ENCODE measurements around the gene SOX4. TPM values are rescaled to one million over a fixed set of nuclear protein-coding genes. Genes with fewer than 3 reads are reported as not detected.

The SOX4 gene
- total and polyA plus RNA-seq, 7 donors, result 0.49 to 6.9 (median 1.9) TPM

DNA sequence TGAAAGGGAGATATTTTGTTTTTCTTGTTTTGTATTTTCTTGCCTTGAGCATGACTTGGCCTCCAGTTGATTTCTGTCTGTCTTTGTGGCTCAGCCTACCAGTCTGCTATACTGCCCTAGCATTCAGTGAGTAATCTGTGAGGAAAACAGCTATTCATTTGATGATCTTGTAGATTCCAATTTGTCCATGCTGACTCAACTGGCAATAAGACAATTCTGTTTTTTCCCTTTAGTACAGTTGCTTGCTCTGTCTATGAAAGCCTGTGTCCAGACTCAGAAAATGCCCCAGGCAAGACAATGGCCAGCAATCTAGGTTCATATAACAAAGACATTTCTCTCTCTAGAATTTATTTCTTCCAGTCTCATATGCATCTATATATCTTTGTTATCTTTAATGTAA, 10.9 kb upstream of the SOX4 start:
- no peak overlapping the region for H3K4me3 ChIP-seq
- no peak for ATAC-seq

DNA sequence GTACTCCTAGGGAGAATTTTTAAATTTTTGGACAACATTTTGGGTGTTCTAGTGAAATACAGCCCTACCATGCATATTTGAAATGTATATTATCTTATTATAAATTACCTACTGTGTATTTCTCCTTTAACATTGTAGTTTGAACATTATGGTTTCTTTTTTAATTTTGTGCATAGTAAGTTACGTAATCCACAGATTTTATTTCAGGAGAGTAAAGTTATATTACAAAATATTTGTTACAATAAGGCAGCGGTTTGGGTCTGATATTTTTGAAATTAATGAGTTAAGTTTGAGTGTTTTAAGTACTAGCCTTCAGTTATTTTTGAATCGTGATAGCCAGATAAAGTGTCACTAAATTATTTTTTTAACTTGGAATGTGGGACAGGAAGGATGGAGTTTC, 7.3 kb upstream of the SOX4 start:
- Histone ChIP-seq H3K9me3 (no peaks in the 10 kb centered on the region), H3K4me3 (no peak overlapping the region), H3K36me3 (ENCODE audit: insufficient read depth in 1 of 2, low read depth in 1 of 2) (no peaks in the 10 kb centered on the region), H3K27ac (no peak overlapping the region), H3K4me1 (no peaks in the 10 kb centered on the region), H3K27me3 (ENCODE audit: insufficient read depth in 3 of 3, low read length in 2 of 3) (no peaks in the 10 kb centered on the region)
- ATAC-seq, result no peak
- 61 to 68% (median 62%) methylated on average over 3 of the region's 3 CpGs for WGBS, 3 donors
- intact Hi-C loops (cut with DNase I), result loop anchor here in 1 of 2 donors (5.0 kb wide), 2 partner anchors 144 to 239 kb away; no protein-coding TSS in a partner anchor
- DNase-seq, result no peak
- TF ChIP-seq, protein P1, sequence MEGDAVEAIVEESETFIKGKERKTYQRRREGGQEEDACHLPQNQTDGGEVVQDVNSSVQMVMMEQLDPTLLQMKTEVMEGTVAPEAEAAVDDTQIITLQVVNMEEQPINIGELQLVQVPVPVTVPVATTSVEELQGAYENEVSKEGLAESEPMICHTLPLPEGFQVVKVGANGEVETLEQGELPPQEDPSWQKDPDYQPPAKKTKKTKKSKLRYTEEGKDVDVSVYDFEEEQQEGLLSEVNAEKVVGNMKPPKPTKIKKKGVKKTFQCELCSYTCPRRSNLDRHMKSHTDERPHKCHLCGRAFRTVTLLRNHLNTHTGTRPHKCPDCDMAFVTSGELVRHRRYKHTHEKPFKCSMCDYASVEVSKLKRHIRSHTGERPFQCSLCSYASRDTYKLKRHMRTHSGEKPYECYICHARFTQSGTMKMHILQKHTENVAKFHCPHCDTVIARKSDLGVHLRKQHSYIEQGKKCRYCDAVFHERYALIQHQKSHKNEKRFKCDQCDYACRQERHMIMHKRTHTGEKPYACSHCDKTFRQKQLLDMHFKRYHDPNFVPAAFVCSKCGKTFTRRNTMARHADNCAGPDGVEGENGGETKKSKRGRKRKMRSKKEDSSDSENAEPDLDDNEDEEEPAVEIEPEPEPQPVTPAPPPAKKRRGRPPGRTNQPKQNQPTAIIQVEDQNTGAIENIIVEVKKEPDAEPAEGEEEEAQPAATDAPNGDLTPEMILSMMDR (IDR thresholded peaks at IDR 0.05), result no peak

More for the DNA sequence above, 10.9 kb upstream of the SOX4 start:
- H3K9me3 ChIP-seq, result peaks cover 5% of the 10 kb centered on the region
- DNase-seq, result no peak
- H3K27me3 ChIP-seq (ENCODE audit: insufficient read depth in 3 of 3, low read length in 2 of 3), result no peaks in the 10 kb centered on the region
- intact Hi-C loops (cut with DNase I), result no loop called here
- TF ChIP-seq, protein P1 (IDR thresholded peaks at IDR 0.05), result no peak
- H3K36me3 ChIP-seq (ENCODE audit: insufficient read depth in 1 of 2, low read depth in 1 of 2), result no peaks in the 10 kb centered on the region
- no peak overlapping the region for H3K27ac ChIP-seq
- no peaks in the 10 kb centered on the region for H3K4me1 ChIP-seq

DNA sequence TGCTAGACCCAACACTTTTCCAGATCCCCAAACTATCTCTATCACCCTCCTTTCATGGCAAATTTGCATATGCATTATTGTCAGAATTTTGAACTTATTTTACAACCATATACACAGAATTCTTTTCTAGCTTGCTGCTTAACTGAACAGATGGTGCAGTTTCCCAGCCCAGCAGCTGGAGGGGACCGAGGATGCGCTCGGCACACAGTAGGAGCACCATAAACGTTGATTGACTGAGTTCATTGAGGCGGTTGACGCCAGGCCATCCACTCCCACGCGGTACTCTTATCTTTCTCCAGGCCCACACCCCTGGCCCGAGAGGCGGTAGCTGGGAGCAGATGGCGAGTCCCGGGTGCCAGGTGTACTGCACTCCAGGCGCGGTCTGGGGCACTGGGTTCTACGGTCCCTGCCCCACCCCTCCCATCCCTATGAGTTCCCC, 6.8 kb upstream of the SOX4 start:
- peak overlapping the region; percentile 84 for H3K27ac ChIP-seq
- no peaks in the 10 kb centered on the region for H3K27me3 ChIP-seq (ENCODE audit: insufficient read depth in 3 of 3, low read length in 2 of 3)
- H3K4me3 ChIP-seq, result peak overlapping the region; percentile 83
- H3K36me3 ChIP-seq (ENCODE audit: insufficient read depth in 1 of 2, low read depth in 1 of 2), result no peaks in the 10 kb centered on the region
- WGBS, 3 donors, result 9 to 15% (median 14%) methylated on average over 15 of the region's 15 CpGs
- no peaks in the 10 kb centered on the region for H3K4me1 ChIP-seq
- intact Hi-C loops (cut with DNase I), result loop anchor here in 1 of 2 donors (5.0 kb wide), 2 partner anchors 144 to 239 kb away; no protein-coding TSS in a partner anchor
- TF ChIP-seq, protein P1 (IDR thresholded peaks at IDR 0.05), result no peak
- no peaks in the 10 kb centered on the region for H3K9me3 ChIP-seq
- ATAC-seq (no peak), DNase-seq (no peak)

DNA sequence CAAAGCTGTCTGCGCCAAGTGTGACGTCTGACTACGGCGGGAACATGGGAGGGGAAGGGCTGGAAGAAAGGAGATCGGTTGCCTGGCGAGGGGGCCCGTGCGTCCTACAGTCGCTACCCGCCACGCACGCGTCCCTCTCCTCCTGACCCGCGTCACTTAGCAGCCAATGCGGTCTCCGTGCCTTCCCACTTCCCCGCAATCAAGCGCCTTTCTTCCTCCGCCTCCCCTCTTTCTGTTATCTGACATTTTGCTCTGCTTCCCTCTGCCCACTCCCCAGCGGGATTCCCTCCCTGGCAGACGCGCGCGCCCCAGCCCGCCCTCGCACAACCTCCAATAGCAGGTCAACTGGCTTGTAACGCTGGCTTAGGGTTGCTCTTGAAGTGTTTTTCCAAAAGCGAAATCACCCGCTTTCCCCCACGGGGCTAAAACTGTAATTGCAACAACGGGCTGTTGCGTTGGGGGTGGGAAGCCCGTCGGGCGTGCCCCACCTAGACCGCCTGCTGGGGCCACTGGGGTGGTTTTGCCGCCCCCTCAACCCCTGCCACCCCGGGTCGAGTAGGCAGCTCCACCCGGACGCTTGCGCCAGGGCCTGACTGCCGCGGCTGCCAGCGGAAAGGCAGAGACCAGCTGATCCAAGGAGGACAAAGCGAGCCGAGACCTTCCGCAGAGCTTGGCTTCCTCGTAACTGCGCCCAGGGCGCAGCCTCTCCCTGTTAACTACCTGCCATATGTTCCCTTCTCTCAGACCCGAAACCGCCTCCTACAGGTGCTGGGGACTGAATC, 6.2 kb upstream of the SOX4 start:
- Histone ChIP-seq H3K9me3 (no peaks in the 10 kb centered on the region), H3K4me1 (no peaks in the 10 kb centered on the region), H3K4me3 (peak overlapping the region; percentile 83), H3K27ac (peak overlapping the region; percentile 84), H3K36me3 (ENCODE audit: insufficient read depth in 1 of 2, low read depth in 1 of 2) (no peaks in the 10 kb centered on the region), H3K27me3 (ENCODE audit: insufficient read depth in 3 of 3, low read length in 2 of 3) (no peaks in the 10 kb centered on the region)
- 0 to 1% (median 0%) methylated on average over 49 to 54 of the region's 54 CpGs for WGBS, 3 donors
- TF ChIP-seq, protein P1 (IDR thresholded peaks at IDR 0.05), result peak; percentile 8
- intact Hi-C loops (cut with DNase I), result loop anchor here in 1 of 2 donors (5.0 kb wide), 2 partner anchors 145 to 240 kb away; no protein-coding TSS in a partner anchor
- peak; percentile 59 to 78 for DNase-seq
- peak; percentile 47 to 71 (median 66) for ATAC-seq
